Kidney capillary endothelial cell (primary cell): Measurements from ENCODE around the gene PLA2G4D.

Experiments used
- DNase-seq: peaks from one replicate; pipeline ENCODE4 v3.0.0-alpha.2; 2018; ENCODE audit warnings: low spot score

The PLA2G4D gene

DNA sequence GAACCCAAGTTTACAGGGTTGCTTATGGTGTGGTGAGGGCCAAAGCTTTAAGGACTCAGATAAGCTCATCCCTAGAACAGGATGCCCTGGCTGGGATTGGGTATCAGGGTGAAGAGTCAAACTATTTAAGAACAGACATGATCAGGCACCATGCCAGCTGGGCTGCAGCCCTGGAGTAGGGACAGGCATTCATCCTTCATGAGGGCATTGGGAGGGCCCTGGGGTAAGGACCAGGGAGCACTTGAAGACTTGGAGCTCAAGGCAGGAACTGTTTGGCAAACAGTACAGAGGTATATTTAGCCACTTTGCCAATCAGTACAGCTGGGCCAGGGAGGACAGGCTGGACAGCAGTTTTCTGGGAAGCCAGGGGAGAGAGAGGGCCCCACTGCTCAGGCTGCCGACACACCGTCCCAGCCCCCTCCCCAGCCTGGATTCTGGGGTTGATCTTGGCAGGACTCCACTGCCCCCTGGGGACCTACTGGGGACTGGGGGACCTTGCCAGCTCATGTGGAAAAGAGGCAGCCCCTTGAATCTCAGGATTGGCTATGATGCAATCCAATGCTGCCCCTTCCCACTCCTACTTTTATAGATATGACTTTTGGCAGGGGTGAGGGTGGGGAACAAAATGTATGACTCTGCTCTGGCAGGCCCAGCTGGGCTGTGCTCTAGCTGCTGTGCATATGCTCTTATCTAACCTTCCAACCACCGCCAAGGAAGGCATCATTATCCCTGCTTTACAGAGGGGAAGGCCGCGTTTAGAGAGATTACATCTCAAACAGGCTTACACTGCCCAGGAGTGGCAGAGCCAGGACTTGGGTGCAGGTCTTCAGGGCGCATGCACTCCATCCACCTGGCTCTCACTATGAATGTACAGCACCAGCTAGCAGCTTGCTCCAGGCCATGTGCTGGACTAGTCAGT, 75.8 kb downstream of the PLA2G4D start:
- no peak for DNase-seq
